ENCODE data around the gene MOCS3.

GRCh38 chr20:50999355-50999754, 40.7 kb downstream of the MOCS3 start:
- TF ChIP-seq, protein P1, sequence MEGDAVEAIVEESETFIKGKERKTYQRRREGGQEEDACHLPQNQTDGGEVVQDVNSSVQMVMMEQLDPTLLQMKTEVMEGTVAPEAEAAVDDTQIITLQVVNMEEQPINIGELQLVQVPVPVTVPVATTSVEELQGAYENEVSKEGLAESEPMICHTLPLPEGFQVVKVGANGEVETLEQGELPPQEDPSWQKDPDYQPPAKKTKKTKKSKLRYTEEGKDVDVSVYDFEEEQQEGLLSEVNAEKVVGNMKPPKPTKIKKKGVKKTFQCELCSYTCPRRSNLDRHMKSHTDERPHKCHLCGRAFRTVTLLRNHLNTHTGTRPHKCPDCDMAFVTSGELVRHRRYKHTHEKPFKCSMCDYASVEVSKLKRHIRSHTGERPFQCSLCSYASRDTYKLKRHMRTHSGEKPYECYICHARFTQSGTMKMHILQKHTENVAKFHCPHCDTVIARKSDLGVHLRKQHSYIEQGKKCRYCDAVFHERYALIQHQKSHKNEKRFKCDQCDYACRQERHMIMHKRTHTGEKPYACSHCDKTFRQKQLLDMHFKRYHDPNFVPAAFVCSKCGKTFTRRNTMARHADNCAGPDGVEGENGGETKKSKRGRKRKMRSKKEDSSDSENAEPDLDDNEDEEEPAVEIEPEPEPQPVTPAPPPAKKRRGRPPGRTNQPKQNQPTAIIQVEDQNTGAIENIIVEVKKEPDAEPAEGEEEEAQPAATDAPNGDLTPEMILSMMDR (IDR thresholded peaks at IDR 0.05 in 2 of 3, conservative IDR thresholded peaks at IDR 0.05 in 1 of 3; ENCODE audit: borderline replicate concordance in 1 of 3, insufficient read depth in 1 of 3, low read depth in 2 of 3, low read length in 2 of 3) = no peak
- TF ChIP-seq POLR2A (IDR thresholded peaks at IDR 0.05; ENCODE audit: borderline replicate concordance, extremely low read depth, insufficient read depth, insufficient read length) (no peak), EZH2 (IDR thresholded peaks at IDR 0.05) (no peak), POLR2AphosphoS5 (IDR thresholded peaks at IDR 0.05; ENCODE audit: low read depth, low read length) (no peak), SP1 (IDR thresholded peaks at IDR 0.05; ENCODE audit: low read depth) (no peak), CEBPB (IDR thresholded peaks at IDR 0.05; ENCODE audit: low read depth) (no peak), REST (IDR thresholded peaks at IDR 0.05; ENCODE audit: low read depth) (no peak), EZH2phosphoT487 (IDR thresholded peaks at IDR 0.05; ENCODE audit: borderline replicate concordance) (no peak), ELF1 (IDR thresholded peaks at IDR 0.05; ENCODE audit: borderline replicate concordance, low read depth) (no peak), YY1 (IDR thresholded peaks at IDR 0.05; ENCODE audit: extremely low read depth, insufficient replicate concordance, low read depth, low read length) (no peak), ZBTB33 (IDR thresholded peaks at IDR 0.05; ENCODE audit: extremely low read depth, insufficient replicate concordance, low read length) (no peak), FOSL1 (IDR thresholded peaks at IDR 0.05; ENCODE audit: low read depth) (no peak)
